ENCODE results near the gene CCL27. TPM values are rescaled to one million over a fixed set of nuclear protein-coding genes. Genes with fewer than 3 reads are reported as not detected.

CCL27 gene
- total and polyA plus RNA-seq, 8 donors = not detected

DNA sequence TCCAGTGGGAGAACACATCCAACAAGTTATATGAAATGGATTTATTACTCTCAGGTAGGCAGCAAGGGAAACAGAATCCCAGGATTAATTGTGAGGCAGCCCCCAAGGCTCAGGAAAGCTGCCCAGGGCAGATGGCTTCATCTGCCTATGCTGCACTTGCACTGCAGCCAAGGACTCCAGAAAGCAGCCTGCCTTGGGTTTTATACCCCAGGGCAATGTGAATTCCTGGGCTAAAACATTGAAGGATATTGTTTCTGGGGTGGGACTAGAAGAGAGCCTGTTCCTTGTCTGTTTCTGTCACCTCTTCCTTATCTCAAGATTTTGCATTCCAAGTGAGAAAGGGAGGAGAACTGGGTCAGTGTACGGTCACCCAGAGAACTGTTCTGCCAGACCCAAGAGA lies 8.8 kb upstream of the CCL27 start:
- H3K4me1 ChIP-seq = no peaks in the 10 kb centered on the region
- H3K36me3 ChIP-seq = no peaks in the 10 kb centered on the region
- FAIRE-seq (no peak), DNase-seq (no peak), ATAC-seq (no peak)
- no peak for TF ChIP-seq CTCF (IDR thresholded peaks at IDR 0.05)
- H3K9me3 ChIP-seq = no peaks in the 10 kb centered on the region
- H3K4me3 ChIP-seq = no peak overlapping the region
- H3K27ac ChIP-seq = no peak overlapping the region
- WGBS, 2 donors = 82 to 84% methylated on average over 1 of the region's 1 CpG
- intact Hi-C loops (cut with DNase I) = no loop called here
- no peaks in the 10 kb centered on the region for H3K27me3 ChIP-seq

DNA sequence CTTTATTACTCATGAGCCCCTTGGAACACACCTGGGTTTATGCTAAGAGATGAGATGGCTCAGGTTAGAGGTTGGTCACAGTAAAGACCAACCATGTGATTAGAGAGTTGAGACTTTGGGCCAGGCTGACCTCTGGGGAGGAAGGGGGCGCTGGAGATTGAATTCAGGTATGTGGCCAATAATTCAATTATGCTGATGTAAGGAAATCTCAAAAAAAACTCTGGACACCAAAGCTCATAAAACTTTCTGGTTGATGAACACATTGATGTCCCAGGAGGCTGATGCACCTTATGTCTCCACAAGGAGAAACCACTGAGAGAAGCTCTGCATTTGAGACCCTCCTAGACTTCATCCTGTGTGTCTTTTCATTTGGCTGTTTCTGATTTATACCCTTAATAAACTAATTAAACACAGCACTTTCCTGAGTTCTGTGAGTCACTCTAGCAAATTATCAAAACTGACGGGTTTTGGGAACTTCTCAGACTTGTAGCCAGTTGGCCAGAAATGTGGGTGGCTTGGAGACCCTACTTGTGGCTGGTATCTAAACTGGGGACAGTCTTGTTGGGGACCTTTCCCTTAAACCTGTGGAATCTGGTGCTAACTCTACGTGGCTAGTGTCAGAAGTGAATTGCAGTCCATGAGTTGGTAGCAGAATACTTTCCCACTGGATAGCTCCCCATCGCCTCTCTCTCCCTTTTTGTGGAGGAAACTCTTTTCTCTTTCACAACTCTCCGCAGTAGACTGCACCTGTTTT lies 7.5 kb upstream of the CCL27 start:
- intact Hi-C loops (cut with DNase I) = no loop called here
- no peak for FAIRE-seq

GRCh38 chr9:34665381-34666250 lies 3.2 kb upstream of the CCL27 start:
- DNase-seq (peak; percentile 93 to 96 (median 94)), ATAC-seq (peak; percentile 84 to 93 (median 88)), FAIRE-seq (peak; percentile 20)
- peak overlapping the region; percentile 24 to 56 (median 48) for H3K4me3 ChIP-seq
- peak overlapping the region; percentile 80 to 95 (median 89) for H3K27ac ChIP-seq
- no peak for TF ChIP-seq CTCF (IDR thresholded peaks at IDR 0.05)
- intact Hi-C loops (cut with DNase I) = no loop called here
- no peaks in the 10 kb centered on the region for H3K36me3 ChIP-seq
- 0 to 1% methylated on average over 42 to 55 of the region's 55 CpGs for WGBS, 2 donors
- H3K4me1 ChIP-seq = no peaks in the 10 kb centered on the region
- no peaks in the 10 kb centered on the region for H3K9me3 ChIP-seq
- H3K27me3 ChIP-seq = no peaks in the 10 kb centered on the region

More for the DNA sequence above, 7.5 kb upstream of the CCL27 start:
- no peaks in the 10 kb centered on the region for H3K36me3 ChIP-seq
- DNase-seq = no peak
- no peak overlapping the region for H3K27ac ChIP-seq
- no peak for ATAC-seq
- 92 to 94% methylated on average over 5 of the region's 5 CpGs for WGBS, 2 donors
- no peaks in the 10 kb centered on the region for H3K4me1 ChIP-seq
- no peak overlapping the region for H3K4me3 ChIP-seq
- H3K9me3 ChIP-seq = no peaks in the 10 kb centered on the region
- H3K27me3 ChIP-seq = no peaks in the 10 kb centered on the region
- TF ChIP-seq CTCF (IDR thresholded peaks at IDR 0.05) = no peak

GRCh38 chr9:34665067-34665380 lies 2.6 kb upstream of the CCL27 start:
- Histone ChIP-seq H3K4me3 (peak overlapping the region; percentile 24 to 56 (median 48)), H3K4me1 (no peaks in the 10 kb centered on the region), H3K36me3 (no peaks in the 10 kb centered on the region), H3K27me3 (no peaks in the 10 kb centered on the region), H3K9me3 (no peaks in the 10 kb centered on the region), H3K27ac (peak overlapping the region; percentile 69 to 95 (median 89))
- no peak for TF ChIP-seq CTCF (IDR thresholded peaks at IDR 0.05)
- intact Hi-C loops (cut with DNase I) = no loop called here
- no peak for DNase-seq
- FAIRE-seq = no peak
- peak in 1 of 4 donors; percentile 7 for ATAC-seq
- WGBS, 2 donors = 0 to 1% methylated on average over 18 to 26 of the region's 26 CpGs
